PC-3 (cell line): ENCODE data around the gene MTHFR. TPM values are rescaled to one million over a fixed set of nuclear protein-coding genes. Genes with fewer than 3 reads are reported as not detected.

ENCODE experiments used
- ATAC-seq: fragments of 200-7000 bp; cut with Tn5 transposase; 2 replicates; pipeline ENCODE4 v1.9.1; 2020; ENCODE audit warnings: mild to moderate bottlenecking, moderate library complexity
- BruUV-seq: library from RNA; stranded (reverse); fragments of 400-500 nt; replicated peaks from 2 replicates; lab custom pipeline; 2021; lab: Mats Ljungman, UMichigan
- CTCF ChIA-PET: fragments of 300-600 bp; sonication (Branson Sonifier 250); formaldehyde crosslinking; loops from one replicate; lab custom pipeline; 2022; ENCODE audit warnings: antibody characterized with exemption; lab: Charles Lee
- POLR2A ChIA-PET: fragments of 300-600 bp; sonication (Branson Sonifier 250); formaldehyde crosslinking; loops from one replicate; lab custom pipeline; 2022; ENCODE audit warnings: antibody characterized with exemption; ENCODE audit not compliant: unreplicated experiment; lab: Charles Lee
- DNase-seq: peaks from one replicate; pipeline ENCODE4 v3.0.0-alpha.2; 2015
- H2AFZ ChIP-seq: fragments of 300-600 bp; sonication (generic); 2 replicates; pipeline ENCODE4 v1.6.0; 2016; ENCODE audit warnings: antibody characterized with exemption, low read length
- H3F3A ChIP-seq: fragments of 300-600 bp; sonication (generic); one replicate; pipeline ENCODE4 v1.6.0; 2017; ENCODE audit warnings: antibody characterized with exemption, low read length, control low read depth, mild to moderate bottlenecking; ENCODE audit not compliant: unreplicated experiment
- H3K27ac ChIP-seq: fragments of 300-600 bp; sonication (generic); 2 replicates; pipeline ENCODE4 v1.5.1; 2016; ENCODE audit warnings: mild to moderate bottlenecking, low read length
- H3K27me3 ChIP-seq: fragments of 300-600 bp; sonication (generic); 2 replicates; pipeline ENCODE4 v1.6.1; 2016; ENCODE audit warnings: low read length, mixed read lengths
- H3K36me3 ChIP-seq: fragments of 300-600 bp; sonication (generic); 2 replicates; pipeline ENCODE4 v1.6.1; 2016; ENCODE audit warnings: low read depth, mixed run types, low read length, mixed read lengths
- H3K4me1 ChIP-seq: fragments of 300-600 bp; sonication (generic); 2 replicates; pipeline ENCODE4 v1.5.1; 2016; ENCODE audit warnings: low read length; ENCODE audit not compliant: insufficient read depth
- H3K4me2 ChIP-seq: fragments of 300-600 bp; sonication (generic); 2 replicates; pipeline ENCODE4 v1.6.0; 2016; ENCODE audit warnings: low read length
- H3K4me3 ChIP-seq: fragments of 300-600 bp; sonication (generic); 2 replicates; pipeline ENCODE4 v1.5.1; 2016; ENCODE audit warnings: mild to moderate bottlenecking, low read length, mixed read lengths
- H3K79me2 ChIP-seq: fragments of 300-600 bp; sonication (generic); 2 replicates; pipeline ENCODE4 v1.6.1; 2017; ENCODE audit warnings: low read length, mixed read lengths
- H3K9ac ChIP-seq: fragments of 300-600 bp; sonication (generic); 2 replicates; pipeline ENCODE4 v1.6.0; 2016; ENCODE audit warnings: mild to moderate bottlenecking, low read length
- H3K9me2 ChIP-seq: fragments of 300-600 bp; sonication (generic); replicated peaks from 2 replicates; pipeline ENCODE4 v1.6.1; 2016; ENCODE audit warnings: mixed run types, low read length, mixed read lengths
- H3K9me3 ChIP-seq: fragments of 300-600 bp; sonication (generic); 2 replicates; pipeline ENCODE4 v1.6.1; 2016; ENCODE audit warnings: low read length, mixed read lengths
- H4K20me1 ChIP-seq: fragments of 300-600 bp; sonication (generic); 2 replicates; pipeline ENCODE4 v1.6.1; 2016; ENCODE audit warnings: low read length, mixed read lengths
- EZH2 ChIP-seq: fragments of 300-600 bp; sonication (generic); IDR thresholded peaks from one replicate; pipeline ENCODE4 v1.6.1; 2017; ENCODE audit warnings: antibody characterized with exemption, mild to moderate bottlenecking, low read length; ENCODE audit not compliant: unreplicated experiment
- EZH2phosphoT487 ChIP-seq: fragments of 300-600 bp; sonication (generic); IDR thresholded peaks from 2 replicates; pipeline ENCODE4 v1.6.1; 2018; ENCODE audit warnings: mild to moderate bottlenecking, antibody characterized with exemption, low read length, borderline replicate concordance
- intact Hi-C: fragments of 100-400 bp; cut with micrococcal nuclease; formaldehyde crosslinking; loops from 2 replicates; pipeline ENCODE4 v1.9.0; 2023
- total RNA-seq: library from RNA; depleted of rRNA; stranded (reverse); fragments of >200 nt; gene quantifications from 2 replicates; pipeline ENCODE4 v1.2.3, GENCODE V29; 2014
- TF ChIP-seq, protein P1 (sequence below): fragments of 300-600 bp; sonication (generic); conservative IDR thresholded peaks from 2 replicates; pipeline ENCODE4 v1.5.1; 2017; ENCODE audit warnings: antibody characterized with exemption, low read depth, mild to moderate bottlenecking, low read length

Gene MTHFR
- total RNA-seq, 1 experiment from 2014 or later: 13.2 TPM

DNA sequence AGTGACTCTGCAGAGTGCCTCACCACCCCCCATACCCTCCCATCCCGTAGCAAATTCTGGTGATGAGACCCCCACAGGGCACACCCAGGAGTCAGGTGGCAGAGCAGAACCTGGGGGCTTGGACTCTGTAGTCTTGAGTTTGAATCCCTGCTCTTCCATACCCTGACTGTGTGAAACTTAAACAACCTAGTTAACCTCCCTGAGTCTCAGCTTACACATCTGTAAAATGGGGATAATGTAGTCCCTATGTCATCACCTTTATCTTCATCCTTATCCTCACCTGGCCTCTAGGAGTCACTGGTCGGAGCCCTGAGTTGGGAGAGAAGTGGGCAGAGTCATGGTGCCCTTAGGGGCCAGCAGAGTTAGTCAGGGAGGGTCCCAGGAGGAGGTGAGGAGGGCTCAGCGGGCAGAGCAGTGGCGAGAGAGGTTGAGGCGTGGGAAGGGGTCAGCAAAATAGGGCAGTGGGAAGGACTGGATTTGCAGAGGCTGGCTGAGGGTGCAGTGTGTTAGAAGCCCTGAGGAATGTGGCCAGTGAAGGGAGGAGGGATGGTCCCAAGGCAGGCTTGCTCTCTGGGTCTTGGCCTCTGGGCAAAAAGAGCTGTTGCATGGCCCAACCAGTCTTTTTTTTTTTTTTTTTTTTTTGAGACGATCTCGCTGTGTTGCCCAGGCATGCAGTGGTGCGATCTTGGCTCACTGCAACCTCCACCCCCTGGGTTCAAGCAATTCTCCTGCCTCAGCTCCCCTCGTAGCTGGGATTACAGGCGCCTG, 25.2 kb downstream of the MTHFR start:
- no peak overlapping the region for H3K4me3 ChIP-seq
- ChIA-PET POLR2A (no interaction called here), CTCF (no interaction called here)
- H3F3A ChIP-seq: no peaks in the 10 kb centered on the region
- intact Hi-C loops: no loop called here
- no peak overlapping the region for H3K27ac ChIP-seq
- no peaks in the 10 kb centered on the region for H4K20me1 ChIP-seq
- no peak for DNase-seq
- H3K9me2 ChIP-seq: no peaks in the 10 kb centered on the region
- no peak overlapping the region for H2AFZ ChIP-seq
- no peaks in the 10 kb centered on the region for H3K79me2 ChIP-seq
- no peaks in the 10 kb centered on the region for H3K9me3 ChIP-seq
- H3K4me1 ChIP-seq: no peaks in the 10 kb centered on the region
- H3K4me2 ChIP-seq: no peak overlapping the region
- H3K9ac ChIP-seq: no peak overlapping the region
- ATAC-seq: no peak
- no TSS peak for BruUV-seq
- H3K27me3 ChIP-seq: no peaks in the 10 kb centered on the region
- no peaks in the 10 kb centered on the region for H3K36me3 ChIP-seq
- no peak for TF ChIP-seq EZH2
- TF ChIP-seq, protein P1, sequence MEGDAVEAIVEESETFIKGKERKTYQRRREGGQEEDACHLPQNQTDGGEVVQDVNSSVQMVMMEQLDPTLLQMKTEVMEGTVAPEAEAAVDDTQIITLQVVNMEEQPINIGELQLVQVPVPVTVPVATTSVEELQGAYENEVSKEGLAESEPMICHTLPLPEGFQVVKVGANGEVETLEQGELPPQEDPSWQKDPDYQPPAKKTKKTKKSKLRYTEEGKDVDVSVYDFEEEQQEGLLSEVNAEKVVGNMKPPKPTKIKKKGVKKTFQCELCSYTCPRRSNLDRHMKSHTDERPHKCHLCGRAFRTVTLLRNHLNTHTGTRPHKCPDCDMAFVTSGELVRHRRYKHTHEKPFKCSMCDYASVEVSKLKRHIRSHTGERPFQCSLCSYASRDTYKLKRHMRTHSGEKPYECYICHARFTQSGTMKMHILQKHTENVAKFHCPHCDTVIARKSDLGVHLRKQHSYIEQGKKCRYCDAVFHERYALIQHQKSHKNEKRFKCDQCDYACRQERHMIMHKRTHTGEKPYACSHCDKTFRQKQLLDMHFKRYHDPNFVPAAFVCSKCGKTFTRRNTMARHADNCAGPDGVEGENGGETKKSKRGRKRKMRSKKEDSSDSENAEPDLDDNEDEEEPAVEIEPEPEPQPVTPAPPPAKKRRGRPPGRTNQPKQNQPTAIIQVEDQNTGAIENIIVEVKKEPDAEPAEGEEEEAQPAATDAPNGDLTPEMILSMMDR: no peak

DNA sequence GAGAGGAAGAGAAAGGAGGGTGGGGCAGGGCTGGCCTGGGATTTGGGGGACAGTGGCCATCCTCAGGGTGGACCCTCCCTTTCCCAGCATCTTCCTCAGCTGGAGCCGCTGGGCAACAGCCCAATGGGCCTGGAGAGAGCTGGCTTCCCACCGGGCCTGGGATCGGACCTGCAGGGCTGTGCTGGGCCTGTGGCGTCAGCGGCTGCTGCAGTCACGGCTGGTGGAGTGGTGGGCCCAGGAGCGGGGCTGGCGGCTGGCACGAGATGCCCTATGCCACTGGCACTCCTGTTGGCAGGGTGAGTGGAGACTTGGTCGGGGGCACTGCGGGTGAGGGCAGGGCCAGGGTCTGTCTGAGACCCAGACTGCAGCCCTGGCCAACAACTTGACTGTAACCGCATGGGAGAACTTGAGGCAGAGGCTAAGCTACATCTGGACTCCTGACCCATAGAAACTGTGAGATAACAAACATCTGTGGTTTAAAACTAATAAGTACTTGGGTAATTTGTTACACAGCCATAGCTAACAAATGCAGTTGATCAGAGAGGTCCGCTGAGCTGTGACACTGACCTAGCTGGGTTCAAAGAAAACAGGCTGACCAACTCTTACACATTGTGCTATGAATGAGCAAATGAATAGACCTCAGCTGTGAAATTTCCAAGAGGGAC, 25.9 kb downstream of the MTHFR start:
- Histone ChIP-seq H4K20me1 (no peaks in the 10 kb centered on the region), H3K9me3 (no peaks in the 10 kb centered on the region), H3K4me2 (no peak overlapping the region), H2AFZ (no peak overlapping the region), H3F3A (no peaks in the 10 kb centered on the region), H3K4me1 (no peaks in the 10 kb centered on the region), H3K79me2 (no peaks in the 10 kb centered on the region), H3K4me3 (no peak overlapping the region), H3K36me3 (no peaks in the 10 kb centered on the region), H3K9ac (no peak overlapping the region), H3K27ac (no peak overlapping the region), H3K9me2 (no peaks in the 10 kb centered on the region), H3K27me3 (no peaks in the 10 kb centered on the region)
- no TSS peak for BruUV-seq
- TF ChIP-seq, protein P1: no peak
- TF ChIP-seq EZH2 (no peak), EZH2phosphoT487 (no peak)
- ChIA-PET POLR2A (no interaction called here), CTCF (no interaction called here)
- ATAC-seq: no peak
- intact Hi-C loops: no loop called here
- DNase-seq: no peak
